Measurements from ENCODE around the gene TMPRSS4. TPM values are rescaled to one million over a fixed set of nuclear protein-coding genes. Genes with fewer than 3 reads are reported as not detected.

The TMPRSS4 gene
- total RNA-seq, 1 experiment from 2014 or later: not detected

- Histone ChIP-seq H3K36me3 (ENCODE audit: control insufficient read depth, insufficient read depth, low read length) (no peaks in the 10 kb centered on the region), H3K9me3 (ENCODE audit: control insufficient read depth, insufficient read depth, low read depth, low read length) (no peaks in the 10 kb centered on the region), H3K27ac (ENCODE audit: low read length) (no peak overlapping the region), H3K27me3 (ENCODE audit: control insufficient read depth, insufficient read depth, low read length) (peaks cover 35% of the 10 kb centered on the region), H3K4me3 (ENCODE audit: low read depth in 2 of 2, low read length in 2 of 2) (no peak overlapping the region), H3K4me1 (ENCODE audit: control insufficient read depth, insufficient read depth, low read length) (peaks cover 4% of the 10 kb centered on the region)
- ChIA-PET POLR2A (no interaction called here), CTCF (no interaction called here)
- ATAC-seq (no peak), DNase-seq (ENCODE audit: low read depth, low spot score) (no peak)
- no TSS peak for BruUV-seq (replicated peaks)
- intact Hi-C loops (cut with micrococcal nuclease; ENCODE audit: unreplicated experiment): loop anchor here (5.0 kb wide), 1 partner anchor 138 kb away; no protein-coding TSS in a partner anchor
- no peak for TF ChIP-seq POLR2AphosphoS5 (IDR thresholded peaks at IDR 0.05; ENCODE audit: low read depth, low read length)
- TF ChIP-seq TCF7L2 (IDR thresholded peaks at IDR 0.05; ENCODE audit: low read depth, low read length): no peak
- TF ChIP-seq, protein P1, sequence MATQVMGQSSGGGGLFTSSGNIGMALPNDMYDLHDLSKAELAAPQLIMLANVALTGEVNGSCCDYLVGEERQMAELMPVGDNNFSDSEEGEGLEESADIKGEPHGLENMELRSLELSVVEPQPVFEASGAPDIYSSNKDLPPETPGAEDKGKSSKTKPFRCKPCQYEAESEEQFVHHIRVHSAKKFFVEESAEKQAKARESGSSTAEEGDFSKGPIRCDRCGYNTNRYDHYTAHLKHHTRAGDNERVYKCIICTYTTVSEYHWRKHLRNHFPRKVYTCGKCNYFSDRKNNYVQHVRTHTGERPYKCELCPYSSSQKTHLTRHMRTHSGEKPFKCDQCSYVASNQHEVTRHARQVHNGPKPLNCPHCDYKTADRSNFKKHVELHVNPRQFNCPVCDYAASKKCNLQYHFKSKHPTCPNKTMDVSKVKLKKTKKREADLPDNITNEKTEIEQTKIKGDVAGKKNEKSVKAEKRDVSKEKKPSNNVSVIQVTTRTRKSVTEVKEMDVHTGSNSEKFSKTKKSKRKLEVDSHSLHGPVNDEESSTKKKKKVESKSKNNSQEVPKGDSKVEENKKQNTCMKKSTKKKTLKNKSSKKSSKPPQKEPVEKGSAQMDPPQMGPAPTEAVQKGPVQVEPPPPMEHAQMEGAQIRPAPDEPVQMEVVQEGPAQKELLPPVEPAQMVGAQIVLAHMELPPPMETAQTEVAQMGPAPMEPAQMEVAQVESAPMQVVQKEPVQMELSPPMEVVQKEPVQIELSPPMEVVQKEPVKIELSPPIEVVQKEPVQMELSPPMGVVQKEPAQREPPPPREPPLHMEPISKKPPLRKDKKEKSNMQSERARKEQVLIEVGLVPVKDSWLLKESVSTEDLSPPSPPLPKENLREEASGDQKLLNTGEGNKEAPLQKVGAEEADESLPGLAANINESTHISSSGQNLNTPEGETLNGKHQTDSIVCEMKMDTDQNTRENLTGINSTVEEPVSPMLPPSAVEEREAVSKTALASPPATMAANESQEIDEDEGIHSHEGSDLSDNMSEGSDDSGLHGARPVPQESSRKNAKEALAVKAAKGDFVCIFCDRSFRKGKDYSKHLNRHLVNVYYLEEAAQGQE (IDR thresholded peaks at IDR 0.05; ENCODE audit: insufficient read depth in 1 of 2, low read depth in 2 of 2, low read length in 1 of 2): no peak
- no peak for TF ChIP-seq CTCF (IDR thresholded peaks at IDR 0.05)
- no peak for TF ChIP-seq SIN3A (IDR thresholded peaks at IDR 0.05; ENCODE audit: borderline replicate concordance, insufficient read depth, low read depth, low read length)
- in situ Hi-C loops (cut with HindIII; ENCODE audit: low pct_unique_long_range_greater_than_20kb, low sequenced_read_pairs): no loop called here
These were observed 77.1 kb downstream of the TMPRSS4 start for GRCh38 chr11:118153976-118154375.

DNA sequence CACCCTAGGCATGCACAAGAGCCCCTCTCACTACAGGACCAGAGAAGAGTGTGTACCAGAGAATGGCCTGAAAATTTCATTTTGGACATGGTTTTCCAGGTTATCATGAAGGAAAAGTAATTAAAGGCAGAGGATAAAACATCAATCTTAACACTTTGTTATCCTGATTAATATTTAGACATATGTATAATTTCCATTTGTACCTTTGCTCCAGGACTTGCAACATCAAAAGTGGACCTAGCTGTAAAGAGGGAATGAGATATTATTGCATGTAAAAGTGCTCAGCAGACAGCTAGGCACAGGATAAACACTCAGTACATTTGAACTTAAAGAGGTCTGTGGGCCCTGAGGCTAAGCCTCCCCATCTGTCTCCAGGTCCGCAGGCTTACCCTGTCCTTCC, 77.8 kb downstream of the TMPRSS4 start:
- intact Hi-C loops (cut with micrococcal nuclease; ENCODE audit: unreplicated experiment) (loop anchor here (5.0 kb wide), 1 partner anchor 138 kb away; no protein-coding TSS in a partner anchor), in situ Hi-C loops (cut with HindIII; ENCODE audit: low pct_unique_long_range_greater_than_20kb, low sequenced_read_pairs) (no loop called here)
- ChIA-PET POLR2A (no interaction called here), CTCF (no interaction called here)
- ATAC-seq: no peak
- no peak for DNase-seq (ENCODE audit: low read depth, low spot score)
- Histone ChIP-seq H3K4me3 (ENCODE audit: low read depth in 2 of 2, low read length in 2 of 2) (no peak overlapping the region), H3K27me3 (ENCODE audit: control insufficient read depth, insufficient read depth, low read length) (peaks cover 38% of the 10 kb centered on the region), H3K27ac (ENCODE audit: low read length) (no peak overlapping the region), H3K36me3 (ENCODE audit: control insufficient read depth, insufficient read depth, low read length) (no peaks in the 10 kb centered on the region), H3K9me3 (ENCODE audit: control insufficient read depth, insufficient read depth, low read depth, low read length) (no peaks in the 10 kb centered on the region), H3K4me1 (ENCODE audit: control insufficient read depth, insufficient read depth, low read length) (peaks cover 4% of the 10 kb centered on the region)
- TF ChIP-seq, protein P1 (IDR thresholded peaks at IDR 0.05; ENCODE audit: insufficient read depth in 1 of 2, low read depth in 2 of 2, low read length in 1 of 2): no peak
- TF ChIP-seq CTCF (IDR thresholded peaks at IDR 0.05) (no peak), POLR2AphosphoS5 (IDR thresholded peaks at IDR 0.05; ENCODE audit: low read depth, low read length) (no peak), SIN3A (IDR thresholded peaks at IDR 0.05; ENCODE audit: borderline replicate concordance, insufficient read depth, low read depth, low read length) (no peak), TCF7L2 (IDR thresholded peaks at IDR 0.05; ENCODE audit: low read depth, low read length) (no peak)
- no TSS peak for BruUV-seq (replicated peaks)

Measured in Panc1 (cell line).